Measurements from ENCODE around the gene NUDCD3.

Gene NUDCD3

DNA sequence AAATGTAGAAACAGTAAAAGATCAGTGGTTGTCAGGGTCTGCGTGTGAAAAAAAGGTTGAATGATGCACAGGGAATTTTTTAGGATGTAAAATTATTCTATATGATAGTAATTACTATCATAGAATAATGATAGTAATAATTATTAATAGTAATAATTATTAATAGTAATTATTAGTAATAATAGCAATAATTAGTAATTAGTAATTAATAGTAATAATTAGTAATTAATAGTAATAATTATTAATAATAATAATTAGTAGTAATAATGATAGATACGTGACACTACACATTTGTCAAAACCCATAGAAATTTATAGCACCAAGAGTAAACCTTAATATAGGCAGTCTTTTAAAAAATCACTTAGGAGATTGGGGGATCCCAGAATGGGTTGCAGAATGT, 4.5 kb upstream of the NUDCD3 start:
- peaks cover 3% of the 10 kb centered on the region for H3K4me1 ChIP-seq (ENCODE audit: control insufficient read depth, insufficient read depth, low read length)
- H3K9me3 ChIP-seq (ENCODE audit: control insufficient read depth, low read length), result no peaks in the 10 kb centered on the region
- no peak for DNase-seq (ENCODE audit: low read depth)
- H3K4me3 ChIP-seq (ENCODE audit: low read length), result no peak overlapping the region
- no peaks in the 10 kb centered on the region for H3K27me3 ChIP-seq (replicated peaks; ENCODE audit: control insufficient read depth, insufficient read depth, low read length)
- no peak overlapping the region for H3K9ac ChIP-seq (ENCODE audit: low read length)
- H3K36me3 ChIP-seq (ENCODE audit: control insufficient read depth, insufficient read depth, low read length, severe bottlenecking), result no peaks in the 10 kb centered on the region

GRCh38 chr7:44491229-44491628, 771 bp upstream of the NUDCD3 start:
- DNase-seq (ENCODE audit: low read depth), result no peak
- H3K27me3 ChIP-seq (replicated peaks; ENCODE audit: control insufficient read depth, insufficient read depth, low read length), result no peaks in the 10 kb centered on the region
- peaks cover 31% of the 10 kb centered on the region for H3K4me1 ChIP-seq (ENCODE audit: control insufficient read depth, insufficient read depth, low read length)
- peak overlapping the region; percentile 97 for H3K4me3 ChIP-seq (ENCODE audit: low read length)
- H3K36me3 ChIP-seq (ENCODE audit: control insufficient read depth, insufficient read depth, low read length, severe bottlenecking), result no peaks in the 10 kb centered on the region
- H3K9me3 ChIP-seq (ENCODE audit: control insufficient read depth, low read length), result no peaks in the 10 kb centered on the region
- peak overlapping the region; percentile 95 for H3K9ac ChIP-seq (ENCODE audit: low read length)

GRCh38 chr7:44489955-44490350, 505 bp downstream of the NUDCD3 start:
- Histone ChIP-seq H3K9ac (ENCODE audit: low read length) (peak overlapping the region; percentile 95), H3K36me3 (ENCODE audit: control insufficient read depth, insufficient read depth, low read length, severe bottlenecking) (peaks cover 5% of the 10 kb centered on the region), H3K27me3 (replicated peaks; ENCODE audit: control insufficient read depth, insufficient read depth, low read length) (no peaks in the 10 kb centered on the region), H3K4me3 (ENCODE audit: low read length) (peak overlapping the region; percentile 97), H3K4me1 (ENCODE audit: control insufficient read depth, insufficient read depth, low read length) (peaks cover 38% of the 10 kb centered on the region), H3K9me3 (ENCODE audit: control insufficient read depth, low read length) (no peaks in the 10 kb centered on the region)
- peak; percentile 58 for DNase-seq (ENCODE audit: low read depth)

- peak overlapping the region; percentile 97 for H3K4me3 ChIP-seq (ENCODE audit: low read length)
These were observed 1.5 kb downstream of the NUDCD3 start for GRCh38 chr7:44488955-44489354.

GRCh38 chr7:44486693-44487092, 3.8 kb downstream of the NUDCD3 start:
- no peak overlapping the region for H3K9ac ChIP-seq (ENCODE audit: low read length)
- DNase-seq (ENCODE audit: low read depth), result no peak
- peaks cover 11% of the 10 kb centered on the region for H3K9me3 ChIP-seq (ENCODE audit: control insufficient read depth, low read length)
- no peaks in the 10 kb centered on the region for H3K27me3 ChIP-seq (replicated peaks; ENCODE audit: control insufficient read depth, insufficient read depth, low read length)
- peak overlapping the region; percentile 1 for H3K4me3 ChIP-seq (ENCODE audit: low read length)
- H3K4me1 ChIP-seq (ENCODE audit: control insufficient read depth, insufficient read depth, low read length), result peaks cover 38% of the 10 kb centered on the region
- peaks cover 38% of the 10 kb centered on the region for H3K36me3 ChIP-seq (ENCODE audit: control insufficient read depth, insufficient read depth, low read length, severe bottlenecking)

More at GRCh38 chr7:44488955-44489354, 1.5 kb downstream of the NUDCD3 start:
- Histone ChIP-seq H3K27me3 (replicated peaks; ENCODE audit: control insufficient read depth, insufficient read depth, low read length) (no peaks in the 10 kb centered on the region), H3K9ac (ENCODE audit: low read length) (peak overlapping the region; percentile 95), H3K36me3 (ENCODE audit: control insufficient read depth, insufficient read depth, low read length, severe bottlenecking) (peaks cover 15% of the 10 kb centered on the region), H3K9me3 (ENCODE audit: control insufficient read depth, low read length) (no peaks in the 10 kb centered on the region), H3K4me1 (ENCODE audit: control insufficient read depth, insufficient read depth, low read length) (peaks cover 38% of the 10 kb centered on the region)
- DNase-seq (ENCODE audit: low read depth), result no peak

DNA sequence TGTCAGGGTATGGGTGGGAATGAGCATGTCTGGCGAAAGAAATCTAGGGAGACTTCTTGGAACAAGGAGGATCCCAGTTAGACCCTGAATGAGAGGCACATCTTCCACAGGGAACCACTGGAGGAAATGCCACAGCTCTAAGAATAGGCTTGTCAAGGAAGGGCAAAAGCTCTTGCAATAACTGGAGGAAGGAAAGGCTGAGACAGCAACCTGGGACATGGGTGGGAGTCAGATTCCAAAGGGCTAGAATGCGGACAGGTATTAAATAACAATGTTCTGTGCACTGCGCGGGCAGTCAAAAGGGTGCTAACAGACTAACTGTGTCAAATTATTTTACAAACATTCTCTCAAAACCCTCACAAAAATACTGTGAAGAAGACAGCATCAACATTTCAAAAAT, 4.5 kb downstream of the NUDCD3 start:
- Histone ChIP-seq H3K9ac (ENCODE audit: low read length) (no peak overlapping the region), H3K27me3 (replicated peaks; ENCODE audit: control insufficient read depth, insufficient read depth, low read length) (no peaks in the 10 kb centered on the region), H3K9me3 (ENCODE audit: control insufficient read depth, low read length) (peaks cover 11% of the 10 kb centered on the region), H3K4me1 (ENCODE audit: control insufficient read depth, insufficient read depth, low read length) (peaks cover 35% of the 10 kb centered on the region), H3K36me3 (ENCODE audit: control insufficient read depth, insufficient read depth, low read length, severe bottlenecking) (peaks cover 45% of the 10 kb centered on the region), H3K4me3 (ENCODE audit: low read length) (no peak overlapping the region)
- no peak for DNase-seq (ENCODE audit: low read depth)

DNA sequence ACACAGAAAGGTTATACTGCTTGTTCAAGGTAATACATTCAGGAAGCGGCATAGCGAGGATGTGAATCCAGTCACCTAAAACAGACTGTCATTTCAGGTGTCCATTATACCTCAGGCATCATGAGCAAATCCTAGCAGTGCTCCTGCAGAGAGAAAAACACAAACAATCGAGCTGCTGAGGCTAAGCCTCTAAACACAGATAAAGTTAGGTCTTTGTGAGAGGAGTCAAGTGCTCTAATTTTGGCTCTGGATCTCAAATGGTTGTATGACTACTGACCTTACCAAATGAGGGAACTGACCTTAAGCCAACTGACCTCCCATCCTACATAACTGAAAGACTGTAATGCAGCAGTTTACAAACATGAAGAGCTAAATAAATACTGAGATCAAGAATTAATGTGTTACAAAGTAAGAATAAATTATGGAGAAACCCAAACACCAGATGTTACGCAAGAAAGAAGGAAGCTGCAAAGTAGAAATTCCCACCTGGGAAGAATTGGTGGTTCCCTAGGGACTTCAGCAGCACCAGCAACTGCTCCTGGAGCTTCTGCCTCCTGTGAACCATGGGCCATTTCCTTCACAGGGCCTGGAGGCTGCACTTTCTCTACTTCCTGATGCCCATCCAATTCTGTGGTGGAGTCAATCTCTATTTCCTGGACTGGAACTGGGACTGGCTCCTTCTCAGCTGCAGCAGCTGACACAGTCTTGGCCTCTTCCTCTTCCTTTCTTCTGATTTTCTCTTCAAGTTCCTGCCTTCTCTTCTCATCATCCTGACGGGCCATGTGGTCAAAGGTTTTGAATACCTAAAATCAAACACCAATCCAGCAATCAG, 5.8 kb downstream of the NUDCD3 start:
- no peak overlapping the region for H3K9ac ChIP-seq (ENCODE audit: low read length)
- peaks cover 32% of the 10 kb centered on the region for H3K4me1 ChIP-seq (ENCODE audit: control insufficient read depth, insufficient read depth, low read length)
- DNase-seq (ENCODE audit: low read depth), result no peak
- peaks cover 57% of the 10 kb centered on the region for H3K36me3 ChIP-seq (ENCODE audit: control insufficient read depth, insufficient read depth, low read length, severe bottlenecking)
- peaks cover 11% of the 10 kb centered on the region for H3K9me3 ChIP-seq (ENCODE audit: control insufficient read depth, low read length)
- H3K4me3 ChIP-seq (ENCODE audit: low read length), result no peak overlapping the region
- no peaks in the 10 kb centered on the region for H3K27me3 ChIP-seq (replicated peaks; ENCODE audit: control insufficient read depth, insufficient read depth, low read length)

DNA sequence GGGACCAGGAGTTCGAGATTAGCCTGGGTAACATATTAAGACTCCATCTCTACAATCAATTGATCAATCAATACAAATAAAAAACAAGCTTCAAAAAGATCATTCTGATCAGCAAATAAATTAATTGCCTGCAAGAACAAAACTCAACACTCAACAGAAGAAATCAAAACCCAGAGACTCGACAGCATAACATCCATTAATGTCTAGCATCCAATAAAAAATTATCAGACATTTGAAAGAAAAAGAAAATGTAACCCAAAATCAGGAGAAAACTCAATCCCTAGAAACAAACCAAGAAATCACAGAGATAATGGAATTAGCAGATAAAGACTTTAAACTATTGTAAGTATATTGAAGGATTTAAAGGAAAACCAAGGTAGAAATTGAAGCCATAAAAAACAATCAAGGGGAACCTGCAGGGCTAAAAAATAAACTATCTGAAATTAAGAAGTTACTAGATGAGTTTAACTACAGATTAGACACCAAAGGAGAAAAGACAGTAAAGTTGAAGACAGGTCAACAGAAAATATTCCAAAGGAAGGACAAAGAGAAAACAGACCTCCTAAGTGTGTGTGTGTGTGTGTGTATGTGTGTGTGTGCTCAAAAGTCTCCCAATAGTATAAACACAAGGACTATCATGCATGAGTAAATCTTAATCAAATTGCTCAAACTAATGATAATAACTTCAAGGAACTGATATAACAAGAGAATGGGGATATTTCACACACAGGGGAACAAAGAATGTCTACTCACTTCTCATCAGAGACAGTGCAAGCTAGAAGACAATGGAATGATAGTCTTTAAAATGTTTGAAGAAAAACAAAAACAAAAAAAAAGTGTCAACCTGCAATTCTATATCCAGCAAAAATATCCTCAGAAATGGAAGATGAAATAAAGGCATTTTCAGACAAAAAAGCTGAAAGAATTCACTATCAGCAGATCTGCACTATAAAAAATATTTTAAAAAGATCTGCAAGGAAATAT, 7.7 kb downstream of the NUDCD3 start:
- Histone ChIP-seq H3K9me3 (ENCODE audit: control insufficient read depth, low read length) (peaks cover 11% of the 10 kb centered on the region), H3K36me3 (ENCODE audit: control insufficient read depth, insufficient read depth, low read length, severe bottlenecking) (peaks cover 74% of the 10 kb centered on the region), H3K4me3 (ENCODE audit: low read length) (no peak overlapping the region), H3K27me3 (replicated peaks; ENCODE audit: control insufficient read depth, insufficient read depth, low read length) (no peaks in the 10 kb centered on the region), H3K4me1 (ENCODE audit: control insufficient read depth, insufficient read depth, low read length) (peaks cover 17% of the 10 kb centered on the region), H3K9ac (ENCODE audit: low read length) (no peak overlapping the region)
- DNase-seq (ENCODE audit: low read depth), result no peak

GRCh38 chr7:44477938-44478337, 12.5 kb downstream of the NUDCD3 start:
- H3K9me3 ChIP-seq (ENCODE audit: control insufficient read depth, low read length), result peaks cover 6% of the 10 kb centered on the region

DNA sequence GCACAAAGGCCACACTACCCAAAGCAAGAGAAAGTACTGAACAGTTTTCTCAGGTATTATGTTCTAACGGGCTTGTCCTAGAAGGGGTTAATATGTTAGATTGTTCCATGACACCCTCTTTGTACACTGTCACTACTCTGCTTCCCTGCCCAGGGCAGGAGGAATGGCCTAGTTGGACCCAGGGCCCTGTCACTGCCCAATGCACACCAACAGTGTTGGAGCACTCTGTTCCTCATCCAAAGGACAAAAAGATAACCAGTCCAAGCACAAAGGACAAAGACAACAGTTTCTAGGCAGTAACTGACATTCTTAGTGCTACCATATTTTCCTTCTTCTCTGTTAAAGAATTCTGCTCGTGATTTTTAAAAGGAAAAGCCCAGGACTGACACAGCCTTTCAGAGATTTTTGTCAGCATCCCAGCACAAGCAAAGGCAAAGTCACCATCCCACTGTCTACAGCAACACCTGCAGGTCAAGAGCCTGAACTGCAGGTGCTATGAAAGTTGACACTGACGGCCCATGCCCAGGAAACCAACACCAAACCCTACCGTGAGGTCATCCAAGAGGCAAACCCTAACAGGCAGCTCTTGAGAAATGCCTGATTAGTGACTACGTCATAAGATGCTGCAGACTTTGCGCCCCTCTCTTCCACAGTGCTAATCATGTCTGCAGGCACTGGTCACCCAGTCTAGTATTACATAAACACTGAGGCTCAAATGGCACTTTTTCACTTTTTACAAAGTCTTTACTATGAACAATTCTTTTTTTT, 13.2 kb downstream of the NUDCD3 start:
- Histone ChIP-seq H3K4me3 (ENCODE audit: low read length) (no peak overlapping the region), H3K4me1 (ENCODE audit: control insufficient read depth, insufficient read depth, low read length) (peaks cover 26% of the 10 kb centered on the region), H3K9me3 (ENCODE audit: control insufficient read depth, low read length) (no peaks in the 10 kb centered on the region), H3K27me3 (replicated peaks; ENCODE audit: control insufficient read depth, insufficient read depth, low read length) (no peaks in the 10 kb centered on the region), H3K36me3 (ENCODE audit: control insufficient read depth, insufficient read depth, low read length, severe bottlenecking) (peaks cover 51% of the 10 kb centered on the region), H3K9ac (ENCODE audit: low read length) (peak overlapping the region; percentile 28)
- DNase-seq (ENCODE audit: low read depth), result peak; percentile 86

More at GRCh38 chr7:44477938-44478337, 12.5 kb downstream of the NUDCD3 start:
- Histone ChIP-seq H3K9ac (ENCODE audit: low read length) (no peak overlapping the region), H3K4me1 (ENCODE audit: control insufficient read depth, insufficient read depth, low read length) (peaks cover 21% of the 10 kb centered on the region), H3K27me3 (replicated peaks; ENCODE audit: control insufficient read depth, insufficient read depth, low read length) (no peaks in the 10 kb centered on the region), H3K36me3 (ENCODE audit: control insufficient read depth, insufficient read depth, low read length, severe bottlenecking) (peaks cover 58% of the 10 kb centered on the region), H3K4me3 (ENCODE audit: low read length) (no peak overlapping the region)
- no peak for DNase-seq (ENCODE audit: low read depth)

All from adipocyte (in vitro differentiated cells).